GM12878 (cell line): ENCODE results near the gene PRR18. TPM values are rescaled to one million over a fixed set of nuclear protein-coding genes. Genes with fewer than 3 reads are reported as not detected.

Experiments
- ATAC-seq: fragments of 200-7000 bp; cut with Tn5 transposase; 3 replicates; pipeline ENCODE4 v1.9.1; 2020; ENCODE audit warnings: mild to moderate bottlenecking, moderate library complexity
- BruUV-seq: library from RNA; stranded (reverse); fragments of 400-500 nt; replicated peaks from 2 replicates; lab custom pipeline; 2021; lab: Mats Ljungman, UMichigan
- CTCF ChIA-PET: fragments of 300-600 bp; sonication (Branson Sonifier 250); formaldehyde crosslinking; extraction: SDS; loops from one replicate; lab custom pipeline; 2021; ENCODE audit warnings: inconsistent platforms; lab: Yijun Ruan, JAX
- POLR2A ChIA-PET: fragments of 350-600 bp; formaldehyde crosslinking; extraction: SDS; loops from one replicate; lab custom pipeline; 2021; ENCODE audit warnings: inconsistent platforms; lab: Charles Lee
- RAD21 ChIA-PET: fragments of 300-600 bp; sonication (Branson Sonifier 250); formaldehyde crosslinking; loops from one replicate; lab custom pipeline; 2023; ENCODE audit warnings: antibody characterized with exemption; ENCODE audit not compliant: unreplicated experiment; lab: Charles Lee
- SMC1A ChIA-PET: fragments of 300-600 bp; sonication (Branson Sonifier 250); formaldehyde crosslinking; loops from one replicate; lab custom pipeline; 2023; ENCODE audit not compliant: unreplicated experiment, uncharacterized antibody; lab: Charles Lee
- DNase-seq: peaks from one replicate; pipeline ENCODE4 v3.0.0-alpha.2; 2011; ENCODE audit warnings: low read depth, low spot score
- FAIRE-seq: peaks from 3 replicates; lab custom pipeline; 2011; peaks lifted over from hg19 to GRCh38; lab: Jason Lieb, UNC
- H2AFZ ChIP-seq: 2 replicates; pipeline ENCODE4 v1.6.0; 2011; ENCODE audit warnings: low read depth, low read length, control low read depth; ENCODE audit not compliant: control insufficient read depth
- H3K27ac ChIP-seq: 2 replicates; pipeline ENCODE4 v1.5.1; 2011; ENCODE audit warnings: control low read depth; ENCODE audit not compliant: control insufficient read depth, insufficient read depth
- H3K27me3 ChIP-seq, 2 experiments: replicated peaks in 1 of 2; 2 replicates each; pipeline versions ENCODE4 v1.6.0 to v1.6.1; 2011; ENCODE audit warnings: low read length in 1 of 2; ENCODE audit not compliant: control insufficient read depth in 2 of 2, insufficient read depth in 2 of 2
- H3K36me3 ChIP-seq, 2 experiments: 2 replicates each; pipeline ENCODE4 v1.5.1; 2011; ENCODE audit warnings: low read length in 1 of 2; ENCODE audit not compliant: control insufficient read depth in 2 of 2, insufficient read depth in 2 of 2
- H3K4me1 ChIP-seq: 2 replicates; pipeline ENCODE4 v1.6.1; 2011; ENCODE audit warnings: mild to moderate bottlenecking, low read length, moderate library complexity, mixed read lengths; ENCODE audit not compliant: control insufficient read depth, insufficient read depth
- H3K4me2 ChIP-seq: 2 replicates; pipeline ENCODE4 v1.6.0; 2011; ENCODE audit warnings: control low read depth; ENCODE audit not compliant: control insufficient read depth, insufficient read depth
- H3K4me3 ChIP-seq: fragments of 200-600 bp; sonication (generic); 2 replicates; pipeline ENCODE4 v1.5.1; 2016
- H3K79me2 ChIP-seq: 2 replicates; pipeline ENCODE4 v1.6.0; 2011; ENCODE audit warnings: low read length; ENCODE audit not compliant: control insufficient read depth, insufficient read depth
- H3K9ac ChIP-seq: 2 replicates; pipeline ENCODE4 v1.8.0; 2011; ENCODE audit warnings: low read length, control low read depth, mixed read lengths; ENCODE audit not compliant: control insufficient read depth, insufficient read depth
- H3K9me3 ChIP-seq: replicated peaks from 3 replicates; pipeline ENCODE4 v1.5.1; 2011; ENCODE audit warnings: mild to moderate bottlenecking, low read length; ENCODE audit not compliant: control insufficient read depth, insufficient read depth
- H4K20me1 ChIP-seq: 2 replicates; pipeline ENCODE4 v1.6.0; 2011; ENCODE audit not compliant: control insufficient read depth, insufficient read depth
- CEBPB ChIP-seq, 2 experiments: fragments of 150-350 bp in 1 of 2; IDR thresholded peaks; 2 replicates each; pipeline ENCODE4 v1.6.1; 2012 to 2014; ENCODE audit warnings: low read depth in 2 of 2, low read length in 2 of 2, borderline replicate concordance in 1 of 2, inconsistent platforms in 1 of 2
- CREB1 ChIP-seq: IDR thresholded peaks from 2 replicates; pipeline ENCODE4 v1.6.1; 2012; ENCODE audit warnings: low read depth, mild to moderate bottlenecking, inconsistent platforms
- ESRRA ChIP-seq: IDR thresholded peaks from 2 replicates; pipeline ENCODE4 v1.6.1; 2012; ENCODE audit warnings: mild to moderate bottlenecking, low read length, improper control_type of control experiment
- FOS ChIP-seq: IDR thresholded peaks from 3 replicates; pipeline ENCODE4 v1.6.1; 2011; ENCODE audit warnings: borderline replicate concordance; ENCODE audit not compliant: insufficient read length; ENCODE audit errors: extremely low read depth
- FOXK2 ChIP-seq: fragments of 450-650 bp; IDR thresholded peaks from 2 replicates; pipeline ENCODE4 v1.6.1; 2017; ENCODE audit warnings: mild to moderate bottlenecking, moderate library complexity
- IKZF1 ChIP-seq: fragments of 450-650 bp; conservative IDR thresholded peaks from 2 replicates; pipeline ENCODE4 v1.6.1; 2017; ENCODE audit warnings: antibody characterized with exemption, mild to moderate bottlenecking
- IKZF2 ChIP-seq, 2 experiments: fragments of 450-650 bp; IDR thresholded peaks; 2 replicates each; pipeline ENCODE4 v1.6.1; 2017; ENCODE audit warnings: mild to moderate bottlenecking in 2 of 2, moderate library complexity in 2 of 2
- MTA2 ChIP-seq: fragments of 450-650 bp; IDR thresholded peaks from 2 replicates; pipeline ENCODE4 v1.6.1; 2016; ENCODE audit warnings: low read depth, mild to moderate bottlenecking, moderate library complexity
- POLR2AphosphoS2 ChIP-seq: IDR thresholded peaks from 2 replicates; pipeline ENCODE4 v1.6.1; 2011; ENCODE audit warnings: low read depth, mild to moderate bottlenecking, low read length, improper control_type of control experiment, moderate library complexity
- SP1 ChIP-seq: IDR thresholded peaks from one replicate; pipeline ENCODE4 v1.6.1; 2011; ENCODE audit warnings: low read depth, low read length
- SUPT20H ChIP-seq: IDR thresholded peaks from 2 replicates; pipeline ENCODE4 v1.6.1; 2011; ENCODE audit warnings: low read depth, mild to moderate bottlenecking, low read length, moderate library complexity, borderline replicate concordance; ENCODE audit not compliant: control insufficient read depth
- ZNF384 ChIP-seq: IDR thresholded peaks from 2 replicates; pipeline ENCODE4 v1.6.1; 2012; ENCODE audit warnings: low read depth, mild to moderate bottlenecking, low read length, improper control_type of control experiment, borderline replicate concordance
- ZZZ3 ChIP-seq: IDR thresholded peaks from 2 replicates; pipeline ENCODE4 v1.6.1; 2011; ENCODE audit warnings: low read depth; ENCODE audit not compliant: control insufficient read depth, insufficient read length
- WGBS: methylation state at CpG from one replicate; pipeline ENCODE4 v1.1.6; 2016; ENCODE audit warnings: low lambda C conversion rate; ENCODE audit not compliant: insufficient replicate concordance, insufficient coverage; ENCODE audit errors: missing lambda C conversion rate; 5-methylcytosine and 5-hydroxymethylcytosine counted together
- in situ Hi-C: fragments of 300-500 bp; cut with MboI; formaldehyde crosslinking; loops from 9 replicates; pipeline ENCODE4 v1.14.3; 2018; ENCODE audit warnings: mixed read lengths
- intact Hi-C: fragments of 100-400 bp; cut with micrococcal nuclease; formaldehyde crosslinking; loops from one replicate; pipeline ENCODE4 v1.14.2; 2022; ENCODE audit not compliant: unreplicated experiment
- polyA plus RNA-seq, 11 experiments: library from polyadenylated mRNA; depleted of rRNA in 4 of 11; unstranded in 6 of 11; stranded (reverse) in 5 of 11; fragments of >200 nt; fragmentation: Nextera tagmentation in 4 of 11; fragmentation: Illumina TruSeq in 1 of 11; extraction: Ambion mirVana in 4 of 11; extraction: Trizol in 1 of 11; gene quantifications; 1 replicate in 1 of 11; 2 replicates in 10 of 11; pipeline versions ENCODE4 v1.2.1 to v1.2.3, GENCODE V29; 2011 to 2016; ENCODE audit warnings: inconsistent platforms in 2 of 11, missing spikeins in 2 of 11, low read depth in 1 of 11
- total RNA-seq, 4 experiments: library from RNA; depleted of rRNA in 3 of 4; stranded (reverse); fragments of >200 nt in 3 of 4; fragmentation: Illumina TruSeq in 1 of 4; extraction: Trizol in 1 of 4; gene quantifications; 2 replicates each; pipeline versions ENCODE4 v1.2.1 to v1.2.3, GENCODE V29; 2013 to 2021

Gene PRR18
- total and polyA plus RNA-seq, 10 of the 15 experiments (the other 5 are each of a cell fraction or from before 2014, with no cell fraction given), result 0.13 to 8.2 (median 1.6) TPM

DNA sequence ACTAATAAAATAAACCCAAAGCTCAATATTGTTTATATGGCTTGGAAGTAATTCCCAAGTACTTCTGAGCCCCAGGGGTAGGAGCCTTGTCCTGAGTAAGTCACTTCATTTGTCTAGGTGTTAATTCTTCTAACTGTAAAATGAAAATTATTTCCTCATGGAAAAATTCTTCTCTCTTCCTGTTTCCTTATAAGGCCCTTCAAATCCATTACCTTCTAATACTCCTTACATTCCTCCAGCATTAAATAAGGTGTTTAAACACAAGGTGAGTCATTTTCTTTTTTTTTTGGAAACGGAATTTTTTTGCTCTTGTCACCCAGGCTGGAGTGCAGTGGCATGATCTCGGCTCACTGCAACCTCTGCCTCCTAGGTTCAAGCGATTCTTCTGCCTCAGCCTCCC is 41.9 kb downstream of the PRR18 start:
- H3K4me2 ChIP-seq, result no peak overlapping the region
- H3K79me2 ChIP-seq, result no peaks in the 10 kb centered on the region
- no peak for FAIRE-seq
- no peak overlapping the region for H2AFZ ChIP-seq
- H3K9me3 ChIP-seq, result no peaks in the 10 kb centered on the region
- H3K4me3 ChIP-seq, result no peak overlapping the region
- H3K36me3 ChIP-seq, result no peaks in the 10 kb centered on the region
- ATAC-seq, result no peak
- no peaks in the 10 kb centered on the region; a peak in 1 of 4 replicates for H3K27me3 ChIP-seq
- H4K20me1 ChIP-seq, result no peaks in the 10 kb centered on the region
- intact Hi-C loops (no loop called here), in situ Hi-C loops (no loop called here)
- ChIA-PET POLR2A (no interaction called here), SMC1A (interaction anchor here (1.7 kb wide), 1 partner anchor 15 kb away, joined by 3 read pairs; no protein-coding TSS in a partner anchor), RAD21 (no interaction called here), CTCF (interaction anchor here (0.6 kb wide), 1 partner anchor 1166 kb away, joined by 3 read pairs; no protein-coding TSS in a partner anchor)
- no peak for DNase-seq
- WGBS, result 36% methylated on average over 3 of the region's 3 CpGs
- no peak overlapping the region for H3K9ac ChIP-seq
- BruUV-seq, result no TSS peak
- H3K4me1 ChIP-seq, result no peaks in the 10 kb centered on the region
- TF ChIP-seq SP1 (no peak), SUPT20H (no peak), IKZF1 (no peak), IKZF2 (IDR thresholded peaks at IDR 0.05) (no peak), FOXK2 (no peak), POLR2AphosphoS2 (no peak), CREB1 (no peak), ESRRA (no peak), FOS (no peak), MTA2 (no peak), CEBPB (IDR thresholded peaks at IDR 0.05; ENCODE audit: borderline replicate concordance in 1 of 2, low read depth in 2 of 2, low read length in 2 of 2) (no peak), ZZZ3 (no peak), ZNF384 (no peak)
- H3K27ac ChIP-seq, result no peak overlapping the region
